ENCODE measurements around the gene MRPS18C.
A peak's percentile ranks its signal among the peaks of the same experiment; 100 is the strongest.

GRCh38 chr4:83455281-83456183, at the start of gene MRPS18C, which contains the start of gene HELQ:
- TF ChIP-seq, protein P1, sequence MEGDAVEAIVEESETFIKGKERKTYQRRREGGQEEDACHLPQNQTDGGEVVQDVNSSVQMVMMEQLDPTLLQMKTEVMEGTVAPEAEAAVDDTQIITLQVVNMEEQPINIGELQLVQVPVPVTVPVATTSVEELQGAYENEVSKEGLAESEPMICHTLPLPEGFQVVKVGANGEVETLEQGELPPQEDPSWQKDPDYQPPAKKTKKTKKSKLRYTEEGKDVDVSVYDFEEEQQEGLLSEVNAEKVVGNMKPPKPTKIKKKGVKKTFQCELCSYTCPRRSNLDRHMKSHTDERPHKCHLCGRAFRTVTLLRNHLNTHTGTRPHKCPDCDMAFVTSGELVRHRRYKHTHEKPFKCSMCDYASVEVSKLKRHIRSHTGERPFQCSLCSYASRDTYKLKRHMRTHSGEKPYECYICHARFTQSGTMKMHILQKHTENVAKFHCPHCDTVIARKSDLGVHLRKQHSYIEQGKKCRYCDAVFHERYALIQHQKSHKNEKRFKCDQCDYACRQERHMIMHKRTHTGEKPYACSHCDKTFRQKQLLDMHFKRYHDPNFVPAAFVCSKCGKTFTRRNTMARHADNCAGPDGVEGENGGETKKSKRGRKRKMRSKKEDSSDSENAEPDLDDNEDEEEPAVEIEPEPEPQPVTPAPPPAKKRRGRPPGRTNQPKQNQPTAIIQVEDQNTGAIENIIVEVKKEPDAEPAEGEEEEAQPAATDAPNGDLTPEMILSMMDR (IDR thresholded peaks at IDR 0.05): peak in 3 of 6 experiments; percentile 33 to 42 (median 34)
- TF ChIP-seq POLR2A (IDR thresholded peaks at IDR 0.05): peak in 1 of 2 donors; percentile 47

Data from Peyer's patch (tissue), 4 donors.